ENCODE results near the gene SGK1.

GRCh38 chr6:134257516-134257915, 60.4 kb downstream of the SGK1 start:
- TF ChIP-seq POLR2A (IDR thresholded peaks at IDR 0.05): no peak
- TF ChIP-seq CTCF (IDR thresholded peaks at IDR 0.05): no peak
